Choroid plexus epithelial cell (primary cell): ENCODE results near the gene IL6.
"Not testable (repeated sequence)": the region's sequence is repeated elsewhere in the genome, so short reads cannot be mapped to it uniquely, and the experiment has no call there.

Experiments used
- DNase-seq: peaks from one replicate; pipeline ENCODE4 v3.0.0-alpha.2; 2010; ENCODE audit warnings: low read depth
- H3K4me3 ChIP-seq: 2 replicates; pipeline ENCODE4 v1.5.1; 2011; ENCODE audit warnings: low read depth, mild to moderate bottlenecking, control low read depth, low read length, moderate library complexity
- TF ChIP-seq, protein P1 (sequence below): conservative IDR thresholded peaks from 2 replicates; pipeline ENCODE4 v1.5.1; 2011; ENCODE audit warnings: low read depth, mild to moderate bottlenecking, control low read depth, inconsistent platforms, low read length, moderate library complexity

The IL6 gene

DNA sequence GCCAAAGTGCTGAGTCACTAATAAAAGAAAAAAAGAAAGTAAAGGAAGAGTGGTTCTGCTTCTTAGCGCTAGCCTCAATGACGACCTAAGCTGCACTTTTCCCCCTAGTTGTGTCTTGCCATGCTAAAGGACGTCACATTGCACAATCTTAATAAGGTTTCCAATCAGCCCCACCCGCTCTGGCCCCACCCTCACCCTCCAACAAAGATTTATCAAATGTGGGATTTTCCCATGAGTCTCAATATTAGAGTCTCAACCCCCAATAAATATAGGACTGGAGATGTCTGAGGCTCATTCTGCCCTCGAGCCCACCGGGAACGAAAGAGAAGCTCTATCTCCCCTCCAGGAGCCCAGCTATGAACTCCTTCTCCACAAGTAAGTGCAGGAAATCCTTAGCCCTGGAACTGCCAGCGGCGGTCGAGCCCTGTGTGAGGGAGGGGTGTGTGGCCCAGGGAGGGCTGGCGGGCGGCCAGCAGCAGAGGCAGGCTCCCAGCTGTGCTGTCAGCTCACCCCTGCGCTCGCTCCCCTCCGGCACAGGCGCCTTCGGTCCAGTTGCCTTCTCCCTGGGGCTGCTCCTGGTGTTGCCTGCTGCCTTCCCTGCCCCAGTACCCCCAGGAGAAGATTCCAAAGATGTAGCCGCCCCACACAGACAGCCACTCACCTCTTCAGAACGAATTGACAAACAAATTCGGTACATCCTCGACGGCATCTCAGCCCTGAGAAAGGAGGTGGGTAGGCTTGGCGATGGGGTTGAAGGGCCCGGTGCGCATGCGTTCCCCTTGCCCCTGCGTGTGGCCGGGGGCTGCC is at the start of gene IL6:
Gene IL6 (plus strand): TSS at position 294 of the 807 bp plus-strand sequence. CDS start 63 bp downstream, at position 357.
- TF ChIP-seq, protein P1, sequence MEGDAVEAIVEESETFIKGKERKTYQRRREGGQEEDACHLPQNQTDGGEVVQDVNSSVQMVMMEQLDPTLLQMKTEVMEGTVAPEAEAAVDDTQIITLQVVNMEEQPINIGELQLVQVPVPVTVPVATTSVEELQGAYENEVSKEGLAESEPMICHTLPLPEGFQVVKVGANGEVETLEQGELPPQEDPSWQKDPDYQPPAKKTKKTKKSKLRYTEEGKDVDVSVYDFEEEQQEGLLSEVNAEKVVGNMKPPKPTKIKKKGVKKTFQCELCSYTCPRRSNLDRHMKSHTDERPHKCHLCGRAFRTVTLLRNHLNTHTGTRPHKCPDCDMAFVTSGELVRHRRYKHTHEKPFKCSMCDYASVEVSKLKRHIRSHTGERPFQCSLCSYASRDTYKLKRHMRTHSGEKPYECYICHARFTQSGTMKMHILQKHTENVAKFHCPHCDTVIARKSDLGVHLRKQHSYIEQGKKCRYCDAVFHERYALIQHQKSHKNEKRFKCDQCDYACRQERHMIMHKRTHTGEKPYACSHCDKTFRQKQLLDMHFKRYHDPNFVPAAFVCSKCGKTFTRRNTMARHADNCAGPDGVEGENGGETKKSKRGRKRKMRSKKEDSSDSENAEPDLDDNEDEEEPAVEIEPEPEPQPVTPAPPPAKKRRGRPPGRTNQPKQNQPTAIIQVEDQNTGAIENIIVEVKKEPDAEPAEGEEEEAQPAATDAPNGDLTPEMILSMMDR, result no peak
- peak within 1 kb of the TSS; percentile 55 for H3K4me3 ChIP-seq
- DNase-seq, result peak; percentile 97

GRCh38 chr7:22677263-22677662 is 49.7 kb upstream of the IL6 start:
- DNase-seq, result not testable (repeated sequence)

GRCh38 chr7:22677680-22678079 is 49.3 kb upstream of the IL6 start:
- H3K4me3 ChIP-seq, result no peak overlapping the region

More at GRCh38 chr7:22677263-22677662, 49.7 kb upstream of the IL6 start:
- H3K4me3 ChIP-seq, result not testable (repeated sequence)

DNA sequence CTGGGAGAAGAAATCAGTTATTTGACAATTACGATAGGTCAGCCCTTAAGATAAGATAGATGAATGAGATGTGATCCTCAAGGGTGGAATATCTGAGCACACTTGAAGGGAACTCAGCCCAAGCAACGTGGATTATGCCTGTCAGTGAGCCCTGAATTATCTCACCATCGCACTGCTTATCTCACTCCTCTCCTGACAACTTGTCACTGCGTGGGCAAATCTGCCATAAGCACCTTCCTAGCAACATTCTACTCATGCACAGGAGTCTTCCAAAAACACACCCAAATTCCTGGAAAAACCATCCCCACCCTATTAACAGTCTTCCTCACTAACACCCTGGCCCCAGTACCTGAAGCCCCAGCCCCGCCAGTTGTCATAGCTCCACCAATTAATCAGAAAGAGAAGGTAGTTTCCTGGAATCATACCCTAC is 46.5 kb upstream of the IL6 start:
- no peak overlapping the region for H3K4me3 ChIP-seq
- no peak for DNase-seq
- TF ChIP-seq, protein P1, result no peak

More at GRCh38 chr7:22677680-22678079, 49.3 kb upstream of the IL6 start:
- DNase-seq, result no peak
- TF ChIP-seq, protein P1, result no peak

DNA sequence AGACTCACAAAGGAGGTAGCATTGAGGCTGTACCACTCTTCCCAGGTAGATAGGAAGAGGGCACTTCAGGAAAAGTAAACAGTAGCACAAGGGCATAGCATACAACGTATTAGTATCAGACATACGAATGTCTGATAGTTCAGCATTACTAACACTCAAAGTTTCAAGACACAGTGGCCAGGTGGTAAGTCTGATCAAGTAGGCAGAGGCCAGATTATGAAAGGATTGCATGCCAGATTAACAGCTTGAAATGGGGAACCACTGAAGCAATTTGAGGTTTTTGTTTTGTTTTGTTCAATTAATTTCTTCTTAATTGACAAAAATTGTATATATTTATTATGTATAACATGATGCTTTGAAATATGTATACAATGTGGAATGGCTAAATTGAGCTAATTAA is 45.7 kb upstream of the IL6 start:
- TF ChIP-seq, protein P1, result no peak
- DNase-seq, result no peak

GRCh38 chr7:22681852-22682657 is 44.9 kb upstream of the IL6 start:
- no peak for DNase-seq
- H3K4me3 ChIP-seq, result no peak overlapping the region
- TF ChIP-seq, protein P1, result no peak

More for the DNA sequence above, 45.7 kb upstream of the IL6 start:
- H3K4me3 ChIP-seq, result no peak overlapping the region

GRCh38 chr7:22683379-22683778 is 43.6 kb upstream of the IL6 start:
- TF ChIP-seq, protein P1, result no peak
- H3K4me3 ChIP-seq, result no peak overlapping the region
- DNase-seq, result no peak
